Activated naive CD8-positive, alpha-beta T cell (primary cell): ENCODE data around the gene MPHOSPH6.
"Not testable (repeated sequence)": the region's sequence is repeated elsewhere in the genome, so short reads cannot be mapped to it uniquely, and the experiment has no call there.

Experiments used
- H3K27ac Mint-ChIP-seq: one replicate; pipeline ENCODE4 v1.8.0; 2021; ENCODE audit warnings: mixed read lengths
- H3K27me3 Mint-ChIP-seq: one replicate; pipeline ENCODE4 v1.8.0; 2021; ENCODE audit warnings: mixed read lengths
- H3K36me3 Mint-ChIP-seq: one replicate; pipeline ENCODE4 v1.8.0; 2021; ENCODE audit warnings: mixed read lengths
- H3K4me1 Mint-ChIP-seq: one replicate; pipeline ENCODE4 v1.8.0; 2021; ENCODE audit warnings: low read depth, mixed read lengths
- H3K4me3 Mint-ChIP-seq: one replicate; pipeline ENCODE4 v1.8.0; 2021; ENCODE audit warnings: mild to moderate bottlenecking, mixed read lengths
- H3K9me3 Mint-ChIP-seq: one replicate; pipeline ENCODE4 v1.8.0; 2021; ENCODE audit warnings: low read depth, mixed read lengths

MPHOSPH6 gene

DNA sequence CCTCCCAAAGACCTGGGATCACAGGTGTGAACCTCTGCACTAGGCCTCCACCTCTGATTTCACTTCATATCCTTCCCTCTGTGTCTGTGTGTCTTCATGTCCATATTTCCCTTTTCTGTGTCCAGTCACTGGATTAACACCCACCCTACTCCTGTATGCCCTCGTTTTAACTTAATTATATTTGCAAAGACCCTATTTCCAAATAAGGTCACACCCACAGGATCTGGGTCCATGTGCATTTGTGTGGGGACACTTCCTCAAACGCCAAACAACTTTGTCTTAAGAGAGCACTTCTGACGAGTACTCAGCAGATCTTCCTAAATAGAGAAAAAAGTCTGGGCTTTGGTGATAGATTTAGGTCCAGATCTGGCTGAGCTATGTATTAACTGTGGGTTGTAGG is 56.3 kb downstream of the MPHOSPH6 start:
- Mint-ChIP-seq H3K36me3 (no peaks in the 10 kb centered on the region), H3K4me1 (no peaks in the 10 kb centered on the region), H3K4me3 (no peak overlapping the region), H3K27me3 (no peaks in the 10 kb centered on the region), H3K9me3 (no peaks in the 10 kb centered on the region), H3K27ac (no peak overlapping the region)

DNA sequence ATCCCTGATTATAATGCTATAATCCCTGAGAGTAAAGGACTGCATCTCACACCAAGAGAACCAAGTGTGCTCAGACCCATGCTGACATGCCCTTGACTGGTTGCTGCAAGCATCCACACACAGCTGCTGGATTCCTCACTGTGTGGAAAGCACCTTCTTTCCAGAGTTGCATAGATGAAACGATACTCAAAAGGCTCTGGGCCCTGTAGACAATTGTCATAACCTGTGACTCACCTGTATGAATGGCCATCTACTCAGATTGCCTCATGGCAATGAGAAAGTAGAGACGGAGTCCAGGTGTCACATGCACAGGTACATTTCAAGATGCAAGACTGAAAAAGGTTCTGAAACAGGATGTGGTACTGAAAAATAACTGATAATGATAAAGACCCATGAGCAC is 58.1 kb downstream of the MPHOSPH6 start:
- Mint-ChIP-seq H3K36me3 (no peaks in the 10 kb centered on the region), H3K4me3 (no peak overlapping the region), H3K4me1 (no peaks in the 10 kb centered on the region), H3K27ac (no peak overlapping the region), H3K9me3 (no peaks in the 10 kb centered on the region), H3K27me3 (no peaks in the 10 kb centered on the region)

DNA sequence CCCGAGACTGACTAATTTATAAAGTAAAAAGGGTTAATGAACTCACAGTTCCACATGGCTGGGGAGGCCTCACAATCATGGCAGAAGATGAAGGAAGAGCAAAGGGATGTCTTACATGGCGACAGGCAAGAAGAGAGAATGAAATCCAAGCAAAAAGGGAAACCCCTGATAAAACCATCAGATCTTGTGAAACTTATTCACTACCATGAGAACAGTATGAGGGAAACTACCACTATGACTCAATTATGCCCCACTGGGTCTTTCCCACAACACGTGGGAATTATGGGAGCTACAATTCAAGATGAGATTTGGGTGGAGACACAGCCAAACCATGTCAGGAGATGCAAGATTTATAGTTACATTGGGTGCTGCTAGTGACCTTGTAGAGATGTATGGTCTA is 60.8 kb downstream of the MPHOSPH6 start:
- not testable (repeated sequence) for H3K9me3 Mint-ChIP-seq, H3K27me3 Mint-ChIP-seq, H3K36me3 Mint-ChIP-seq, H3K4me3 Mint-ChIP-seq, H3K27ac Mint-ChIP-seq, H3K4me1 Mint-ChIP-seq

DNA sequence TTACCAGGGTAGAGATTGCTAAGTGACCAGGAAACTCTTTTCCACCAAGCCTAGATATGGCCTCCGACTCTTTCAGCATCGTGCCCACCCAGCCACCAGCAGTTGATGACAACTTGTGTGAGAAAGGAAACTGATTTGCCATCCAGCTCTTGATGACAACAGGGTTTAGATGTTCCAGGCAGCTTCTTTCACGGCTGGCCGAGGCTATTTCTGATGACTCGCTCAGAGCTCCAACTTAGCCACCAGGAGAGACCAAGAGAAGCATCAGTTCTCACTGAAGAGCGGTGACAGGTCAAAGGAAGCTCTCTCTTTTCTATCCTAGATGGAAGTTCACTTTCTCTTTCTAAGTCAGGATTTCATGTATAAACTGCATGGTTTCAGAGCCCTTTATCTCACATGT is 61.2 kb downstream of the MPHOSPH6 start:
- Mint-ChIP-seq H3K4me1 (no peaks in the 10 kb centered on the region), H3K36me3 (no peaks in the 10 kb centered on the region), H3K9me3 (no peaks in the 10 kb centered on the region), H3K27me3 (no peaks in the 10 kb centered on the region), H3K27ac (no peak overlapping the region), H3K4me3 (no peak overlapping the region)

DNA sequence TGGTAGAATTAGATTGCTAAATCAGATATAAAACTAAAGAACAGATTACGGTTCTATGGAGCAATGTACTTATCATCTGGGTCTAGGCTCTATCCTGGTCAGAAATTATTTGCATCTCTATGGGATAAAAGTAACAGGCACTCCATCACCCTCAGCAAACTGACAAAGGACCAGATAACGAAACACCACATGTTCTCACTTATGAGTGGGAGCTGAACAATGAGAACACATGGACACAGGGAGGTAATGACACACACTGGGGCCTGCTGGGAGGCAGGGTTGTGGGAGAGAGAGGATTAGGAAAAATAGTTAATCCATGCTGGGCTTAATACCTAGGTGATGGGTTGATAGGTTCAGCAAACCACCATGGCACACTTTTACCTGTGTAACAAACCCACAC is 61.9 kb downstream of the MPHOSPH6 start:
- H3K9me3 Mint-ChIP-seq: no peaks in the 10 kb centered on the region
- no peak overlapping the region for H3K4me3 Mint-ChIP-seq
- no peaks in the 10 kb centered on the region for H3K4me1 Mint-ChIP-seq
- no peaks in the 10 kb centered on the region for H3K27me3 Mint-ChIP-seq
- no peak overlapping the region for H3K27ac Mint-ChIP-seq
- no peaks in the 10 kb centered on the region for H3K36me3 Mint-ChIP-seq

DNA sequence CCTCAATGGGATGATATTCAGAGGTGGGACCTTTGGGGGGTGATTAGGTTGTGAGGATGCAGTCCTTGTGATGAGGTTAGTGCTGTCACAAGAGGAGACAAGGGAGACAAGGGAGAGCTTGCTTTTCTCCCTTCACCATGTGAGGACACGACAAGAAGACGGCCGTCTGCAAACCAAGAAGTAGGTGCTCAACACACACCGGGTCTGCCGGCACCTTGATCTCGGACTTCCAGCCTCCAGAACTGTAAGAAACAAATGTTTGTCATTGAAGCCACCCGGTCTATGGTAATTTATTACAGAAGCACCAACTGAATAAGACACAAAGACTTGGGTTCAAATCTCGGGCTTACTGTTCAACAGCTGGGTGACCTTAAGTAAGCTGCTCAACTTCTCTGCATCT is 64.9 kb downstream of the MPHOSPH6 start:
- Mint-ChIP-seq H3K27me3 (no peaks in the 10 kb centered on the region), H3K9me3 (no peaks in the 10 kb centered on the region), H3K36me3 (no peaks in the 10 kb centered on the region), H3K27ac (no peak overlapping the region), H3K4me3 (no peak overlapping the region), H3K4me1 (no peaks in the 10 kb centered on the region)
